ENCODE data around the gene ARHGEF12. TPM values are rescaled to one million over a fixed set of nuclear protein-coding genes. Genes with fewer than 3 reads are reported as not detected.
"Not testable (repeated sequence)": the region's sequence is repeated elsewhere in the genome, so short reads cannot be mapped to it uniquely, and the experiment has no call there.

ARHGEF12 gene
- total RNA-seq, 1 experiment from 2014 or later, result 27.3 TPM

DNA sequence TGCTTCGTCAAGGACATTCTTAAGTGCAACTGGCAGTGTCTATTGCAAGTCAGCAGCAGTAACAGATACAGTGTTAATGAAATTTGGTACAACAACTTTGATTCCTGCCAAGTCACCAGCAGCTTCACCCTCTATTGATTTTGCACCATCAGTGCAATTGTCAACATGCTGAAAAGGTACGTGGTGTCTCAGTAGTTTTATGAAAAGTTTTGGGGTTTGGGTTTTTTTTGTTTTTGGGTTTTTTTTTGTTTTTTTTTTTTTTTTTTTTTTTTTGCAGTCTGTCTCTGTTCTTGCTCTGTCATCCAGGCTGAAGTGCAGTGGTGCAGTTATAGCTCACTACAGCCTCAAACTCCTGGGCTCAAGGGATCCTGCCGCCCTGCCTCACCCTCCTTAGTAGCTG, 156.3 kb downstream of the ARHGEF12 start:
- in situ Hi-C loops (cut with HindIII; ENCODE audit: low pct_unique_long_range_greater_than_20kb, low sequenced_read_pairs), result no loop called here
- no peak for DNase-seq (ENCODE audit: low read depth, low spot score)

DNA sequence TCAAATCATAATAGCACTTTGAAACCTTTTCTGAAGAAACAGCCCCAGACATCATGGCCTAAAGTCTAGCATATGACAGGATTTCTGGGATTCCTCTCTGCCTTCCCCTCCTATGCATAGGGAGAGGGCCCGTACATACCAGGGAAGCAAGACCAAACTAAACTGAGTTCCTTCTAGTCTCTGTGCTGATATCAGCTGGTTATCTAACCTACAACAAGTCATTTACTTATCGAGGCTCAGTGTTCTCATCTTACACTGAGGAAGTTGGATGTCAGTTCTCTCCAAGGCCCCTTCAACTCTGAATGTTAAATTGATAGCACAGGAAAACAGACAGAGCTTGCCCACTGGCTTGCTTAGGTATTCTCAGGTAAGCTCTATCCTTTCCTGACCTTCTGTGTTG, 158.4 kb downstream of the ARHGEF12 start:
- in situ Hi-C loops (cut with HindIII; ENCODE audit: low pct_unique_long_range_greater_than_20kb, low sequenced_read_pairs), result no loop called here

DNA sequence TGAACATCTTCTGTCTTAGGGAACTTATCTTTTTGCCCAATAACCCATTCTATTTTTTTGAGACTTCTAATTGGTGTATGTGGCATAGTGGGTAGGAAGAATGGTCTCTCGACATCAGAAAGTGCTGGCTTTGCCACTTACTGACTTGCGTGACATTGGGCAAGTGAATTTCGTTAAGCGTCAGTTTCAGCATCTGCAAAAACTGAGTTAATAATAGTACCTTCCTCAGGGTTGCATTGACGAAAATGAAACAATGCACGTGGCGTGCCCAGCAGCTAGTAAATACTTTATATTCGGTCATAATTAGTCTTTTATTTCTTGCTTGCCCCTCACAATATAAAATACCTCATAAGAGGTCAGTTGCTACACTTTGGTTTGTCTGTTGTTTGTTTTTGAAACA, 162.9 kb downstream of the ARHGEF12 start:
- in situ Hi-C loops (cut with HindIII; ENCODE audit: low pct_unique_long_range_greater_than_20kb, low sequenced_read_pairs), result no loop called here
- no peak for DNase-seq (ENCODE audit: low read depth, low spot score)

More for the DNA sequence above, 158.4 kb downstream of the ARHGEF12 start:
- DNase-seq (ENCODE audit: low read depth, low spot score), result no peak

DNA sequence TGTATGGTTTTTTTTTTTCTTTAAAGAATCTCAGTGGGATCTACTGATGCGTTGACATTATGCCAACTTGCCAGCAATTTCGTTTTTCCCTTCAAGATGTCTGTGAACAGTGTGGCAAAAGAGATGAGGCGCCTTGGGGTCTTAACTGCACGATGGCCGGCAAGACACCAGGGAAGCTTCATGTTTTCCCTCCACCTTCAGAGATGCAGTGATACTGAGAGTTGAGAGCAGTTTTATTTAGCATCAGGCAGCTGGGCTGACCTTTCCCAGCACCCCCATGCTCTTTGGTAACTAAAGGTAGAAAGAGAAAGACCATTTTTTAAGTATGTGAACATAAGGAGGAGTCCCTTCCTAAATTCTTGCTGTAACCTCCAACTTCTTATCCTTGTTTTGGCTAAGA, 163.6 kb downstream of the ARHGEF12 start:
- in situ Hi-C loops (cut with HindIII; ENCODE audit: low pct_unique_long_range_greater_than_20kb, low sequenced_read_pairs), result no loop called here
- no peak for DNase-seq (ENCODE audit: low read depth, low spot score)

DNA sequence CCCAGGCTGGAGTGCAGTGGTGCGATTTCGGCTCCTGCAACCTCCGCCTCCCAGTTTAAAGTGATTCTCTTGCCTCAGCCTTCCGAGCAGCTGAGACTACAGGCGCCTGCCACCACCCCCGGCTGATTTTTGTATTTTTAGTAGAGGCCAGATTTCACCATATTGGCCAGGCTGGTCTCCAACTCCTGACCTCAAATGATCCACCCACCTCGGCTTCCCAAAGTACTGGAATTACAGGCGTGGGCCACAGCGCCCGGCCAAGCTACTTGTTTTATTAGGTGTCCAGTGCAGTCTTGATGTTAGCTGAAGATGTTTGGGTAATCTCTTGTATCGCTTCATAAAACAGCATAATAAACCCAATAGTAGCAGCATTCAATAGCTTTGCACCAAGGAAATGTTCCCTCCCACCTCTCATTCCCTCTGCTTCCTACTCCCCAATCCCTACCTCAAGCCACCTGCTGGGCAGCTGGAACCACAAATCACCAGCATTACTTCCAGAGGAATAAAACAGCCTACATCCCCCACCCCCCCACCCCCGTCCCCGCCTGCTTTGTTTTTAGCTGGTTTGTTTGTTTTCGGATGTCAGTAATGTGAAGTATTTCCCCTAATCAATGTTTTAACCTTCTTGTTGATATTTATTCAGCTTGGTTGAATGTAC, 164.3 kb downstream of the ARHGEF12 start:
- DNase-seq (ENCODE audit: low read depth, low spot score), result no peak
- in situ Hi-C loops (cut with HindIII; ENCODE audit: low pct_unique_long_range_greater_than_20kb, low sequenced_read_pairs), result no loop called here

- DNase-seq (ENCODE audit: low read depth, low spot score), result peak; percentile 1
- in situ Hi-C loops (cut with HindIII; ENCODE audit: low pct_unique_long_range_greater_than_20kb, low sequenced_read_pairs), result no loop called here
These were observed 165.2 kb downstream of the ARHGEF12 start for GRCh38 chr11:120501440-120501839.

DNA sequence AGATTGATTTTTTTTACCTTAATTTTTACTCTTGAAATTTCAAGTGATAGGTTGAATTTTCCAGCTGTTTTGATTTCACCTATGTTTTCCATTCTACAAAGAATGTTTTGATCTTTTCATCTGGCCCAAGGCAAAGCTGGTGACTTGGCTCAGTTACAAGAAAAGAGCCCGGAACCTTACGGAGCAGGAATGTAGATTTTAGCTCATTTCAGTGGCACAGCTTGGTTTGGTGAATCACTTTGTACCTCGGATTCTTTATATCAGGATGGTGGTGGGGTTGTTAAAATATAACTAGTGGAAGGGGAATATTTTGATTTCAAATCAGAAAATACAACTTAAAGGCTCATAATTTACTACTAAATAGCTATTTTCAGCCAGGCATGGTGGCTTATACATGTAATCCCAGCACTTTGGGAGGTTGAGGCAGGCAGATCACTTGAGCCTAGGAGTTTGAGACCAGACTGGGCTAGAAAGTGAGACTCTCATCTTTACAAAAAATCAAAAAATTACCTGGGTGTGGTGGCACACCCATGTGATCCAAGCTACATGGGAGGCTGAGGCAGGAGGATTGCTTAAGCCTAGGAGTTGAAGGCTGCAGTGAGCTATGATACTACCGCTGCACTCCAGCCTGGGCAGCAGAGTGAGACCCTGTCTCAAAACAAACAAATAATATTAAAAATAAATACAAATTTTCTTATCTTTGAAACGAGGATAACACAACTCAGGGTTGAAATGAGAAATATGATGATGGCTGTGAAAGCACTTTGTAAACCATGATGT, 166.0 kb downstream of the ARHGEF12 start:
- in situ Hi-C loops (cut with HindIII; ENCODE audit: low pct_unique_long_range_greater_than_20kb, low sequenced_read_pairs), result no loop called here
- peak; percentile 27 for DNase-seq (ENCODE audit: low read depth, low spot score)

- in situ Hi-C loops (cut with HindIII; ENCODE audit: low pct_unique_long_range_greater_than_20kb, low sequenced_read_pairs), result not testable (repeated sequence)
These were observed 167.3 kb downstream of the ARHGEF12 start for GRCh38 chr11:120503529-120503928.

DNA sequence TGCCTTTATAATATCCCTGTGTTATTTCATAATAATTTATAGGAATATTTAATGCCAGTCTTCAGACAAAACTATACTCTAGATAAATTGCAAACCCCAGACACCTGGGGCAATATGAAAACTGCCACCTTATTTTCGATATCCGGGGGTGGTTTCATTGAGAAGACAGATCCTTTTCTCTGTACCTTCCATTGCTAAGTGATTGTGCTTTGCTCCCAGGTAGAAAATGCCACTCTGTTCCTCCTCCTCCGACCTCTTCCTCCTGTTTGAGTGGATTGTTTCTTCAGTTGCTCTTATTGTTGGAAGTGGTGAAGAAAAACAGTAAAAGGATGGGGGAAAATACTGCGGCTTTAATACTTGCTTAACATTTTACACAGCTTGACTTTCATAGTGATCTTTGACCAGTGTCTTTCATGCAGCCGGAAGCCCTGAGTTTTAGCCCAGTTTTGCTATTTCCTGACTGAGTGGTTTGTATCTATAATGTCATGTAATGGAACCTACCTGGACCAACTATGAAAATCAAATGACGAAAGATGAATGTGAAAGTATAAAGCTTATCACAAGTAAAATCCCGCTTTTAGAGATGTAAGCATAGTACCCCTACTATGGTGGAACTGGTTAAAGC, 169.7 kb downstream of the ARHGEF12 start:
- DNase-seq (ENCODE audit: low read depth, low spot score), result no peak
- in situ Hi-C loops (cut with HindIII; ENCODE audit: low pct_unique_long_range_greater_than_20kb, low sequenced_read_pairs), result no loop called here

More at GRCh38 chr11:120503529-120503928, 167.3 kb downstream of the ARHGEF12 start:
- peak; percentile 5 for DNase-seq (ENCODE audit: low read depth, low spot score)

DNA sequence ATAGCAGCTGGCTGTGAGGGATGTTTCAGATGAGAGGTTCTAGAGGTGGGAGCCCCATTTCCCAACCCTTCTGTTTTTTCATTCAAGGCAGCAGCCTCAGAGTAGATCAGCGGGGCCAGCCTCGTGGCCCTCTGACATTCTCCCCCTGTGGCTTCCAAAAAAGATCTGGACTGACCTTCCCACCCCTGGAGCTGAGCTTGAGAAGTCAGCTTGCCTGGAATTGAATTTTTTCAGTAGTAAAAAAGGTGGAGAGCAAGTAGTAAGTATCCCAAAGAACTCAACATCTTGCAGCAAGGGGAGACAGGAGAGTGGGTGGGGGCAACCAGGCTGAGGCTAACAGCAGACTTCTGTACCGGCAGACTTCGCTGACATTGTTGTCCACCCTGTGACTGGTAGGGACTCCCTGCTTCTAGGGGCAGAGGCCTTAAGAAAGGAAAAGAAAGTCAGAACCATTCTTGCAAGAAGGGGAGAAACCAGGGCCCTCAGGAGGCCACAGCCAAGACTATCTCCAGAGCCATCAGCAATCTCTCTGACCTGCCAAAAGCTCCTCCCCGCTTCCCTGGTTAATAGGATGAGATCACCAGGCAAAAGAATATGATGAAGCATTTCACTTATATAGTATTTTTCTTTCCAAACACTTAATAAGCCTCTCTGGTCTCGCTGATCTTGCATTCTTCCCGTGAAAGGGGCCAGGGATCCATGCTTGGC, 173.3 kb downstream of the ARHGEF12 start:
- in situ Hi-C loops (cut with HindIII; ENCODE audit: low pct_unique_long_range_greater_than_20kb, low sequenced_read_pairs), result no loop called here

DNA sequence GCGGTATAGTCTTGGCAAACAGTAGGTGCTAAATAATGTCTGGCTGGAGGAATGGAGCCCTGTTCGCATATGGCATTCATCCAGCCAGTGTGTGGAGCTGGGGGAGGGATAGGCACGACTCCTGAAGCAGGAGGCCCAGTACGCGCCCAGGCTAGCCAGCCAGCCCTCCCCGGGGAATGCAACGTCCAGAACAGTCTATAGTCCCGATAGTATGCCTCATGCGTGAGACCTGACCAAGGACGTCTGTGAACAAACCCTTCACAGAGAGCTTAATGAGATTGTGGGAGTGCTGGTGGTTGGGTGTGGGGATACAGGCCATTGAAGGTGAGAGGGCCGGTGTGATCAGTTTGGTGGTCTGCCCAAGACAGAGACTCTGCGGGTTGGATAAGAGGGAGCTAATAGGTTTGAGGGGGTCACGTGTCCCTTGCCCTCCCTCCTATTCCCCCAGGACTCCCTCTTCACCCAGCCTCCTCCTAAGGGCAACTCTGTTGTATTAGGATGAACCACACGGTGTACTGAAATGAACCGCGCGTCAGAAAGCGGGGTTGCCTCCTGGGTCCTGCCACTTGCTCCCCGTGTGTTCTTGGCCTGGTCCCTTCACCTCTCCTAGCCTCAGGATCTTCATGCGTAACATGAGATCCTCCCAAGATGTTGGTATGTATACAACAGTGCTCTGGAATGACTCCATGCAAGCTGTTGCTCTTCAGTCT, 174.3 kb downstream of the ARHGEF12 start:
- no peak for DNase-seq (ENCODE audit: low read depth, low spot score)
- in situ Hi-C loops (cut with HindIII; ENCODE audit: low pct_unique_long_range_greater_than_20kb, low sequenced_read_pairs), result no loop called here

More for the DNA sequence above, 173.3 kb downstream of the ARHGEF12 start:
- no peak for DNase-seq (ENCODE audit: low read depth, low spot score)

DNA sequence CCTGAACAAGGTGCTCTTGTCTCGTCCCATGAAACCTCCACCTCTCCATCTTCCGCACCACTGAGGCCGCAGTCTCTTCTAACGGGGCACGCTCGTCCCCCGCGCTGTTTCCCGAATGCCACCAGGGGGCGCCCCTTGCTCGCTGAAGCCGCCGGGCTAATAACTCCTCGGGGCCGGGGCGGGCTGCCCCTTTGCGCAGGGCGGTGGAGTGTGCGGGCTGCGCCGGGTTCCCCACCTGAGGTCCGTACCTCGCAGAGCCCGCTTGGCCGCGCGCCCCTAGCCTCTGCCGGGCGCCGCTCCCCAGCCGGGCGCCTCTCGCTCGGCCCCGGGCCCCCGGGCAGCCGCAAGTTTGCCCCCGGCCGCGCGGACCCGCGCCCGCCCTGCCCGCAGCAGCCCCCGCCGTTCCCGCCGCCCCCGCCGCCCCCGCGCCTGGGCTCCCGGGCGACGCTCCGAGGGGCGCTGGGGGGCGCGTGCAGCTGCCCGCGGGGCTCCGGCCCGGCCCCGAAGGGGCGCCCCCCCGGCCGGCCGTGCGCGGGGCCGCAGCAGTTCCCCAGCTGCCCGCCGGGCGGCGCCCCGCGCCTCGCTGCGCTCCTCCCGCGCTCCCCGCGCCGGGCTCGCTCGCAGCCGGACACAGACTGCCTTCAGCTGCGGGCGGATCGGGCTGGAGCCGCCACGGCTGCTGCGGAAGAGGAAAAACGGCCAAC, 175.1 kb downstream of the ARHGEF12 start, which contains the start of gene GRIK4:
GRIK4 (plus strand) TSS at position 633 of the 704 bp plus-strand sequence. CDS start 148,571 bp downstream, outside the sequence.
- DNase-seq (ENCODE audit: low read depth, low spot score), result peak; percentile 64
- in situ Hi-C loops (cut with HindIII; ENCODE audit: low pct_unique_long_range_greater_than_20kb, low sequenced_read_pairs), result no loop called here

GRCh38 chr11:120511820-120512738, 175.9 kb downstream of the ARHGEF12 start:
- no peak for DNase-seq (ENCODE audit: low read depth, low spot score)
- in situ Hi-C loops (cut with HindIII; ENCODE audit: low pct_unique_long_range_greater_than_20kb, low sequenced_read_pairs), result no loop called here

DNA sequence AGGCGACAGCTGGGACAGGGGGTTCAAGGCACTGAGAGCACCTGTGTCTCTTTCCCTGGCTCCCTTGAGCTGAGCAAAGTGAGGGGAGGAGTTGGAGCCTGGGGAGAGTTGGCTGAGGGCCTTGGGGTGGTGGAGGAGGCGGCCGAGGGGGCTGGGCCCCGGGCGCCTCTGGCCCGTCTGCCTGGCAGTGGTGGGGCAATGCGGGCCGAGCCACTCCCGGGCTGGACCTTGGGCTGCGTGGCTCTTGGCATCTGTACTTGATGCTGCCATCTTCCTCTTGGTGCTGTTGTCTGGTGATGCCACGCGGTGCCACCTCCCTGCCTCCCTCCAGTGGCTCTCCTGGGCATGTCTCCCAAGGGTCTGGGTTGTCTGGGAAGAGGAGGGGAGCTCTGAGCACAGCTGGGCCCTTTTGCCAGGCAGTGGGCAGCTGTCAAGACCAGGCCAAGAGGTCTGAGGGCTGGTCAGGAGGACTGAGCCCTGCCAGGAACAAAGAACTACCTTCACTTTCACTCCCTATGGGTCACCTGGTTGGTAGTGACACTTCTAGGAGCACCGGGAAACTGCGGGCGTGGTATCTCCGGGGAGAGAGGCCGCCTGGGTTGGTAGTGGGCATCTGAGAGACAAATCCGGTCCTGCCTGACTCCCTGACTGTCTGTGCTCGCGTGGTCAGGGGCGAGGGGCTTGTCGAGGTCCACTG, 176.7 kb downstream of the ARHGEF12 start:
- DNase-seq (ENCODE audit: low read depth, low spot score), result peak; percentile 6
- in situ Hi-C loops (cut with HindIII; ENCODE audit: low pct_unique_long_range_greater_than_20kb, low sequenced_read_pairs), result no loop called here

All from SK-MEL-5 (cell line).